Astrocyte of the cerebellum (primary cell): ENCODE data around the gene TIE1.

Source experiments
- DNase-seq: peaks from one replicate; pipeline ENCODE4 v3.0.0-alpha.2; 2011; ENCODE audit warnings: low read depth
- H3K4me3 ChIP-seq: 2 replicates; pipeline ENCODE4 v1.5.1; 2011; ENCODE audit warnings: mild to moderate bottlenecking, low read depth, low read length, moderate library complexity
- in situ Hi-C: cut with HindIII; loops from 2 replicates; pipeline ENCODE4 v1.10.0; 2017; ENCODE audit warnings: low sequenced_read_pairs
- TF ChIP-seq, protein P1 (sequence below): IDR thresholded peaks from 2 replicates; pipeline ENCODE4 v1.5.1; 2012; ENCODE audit warnings: low read length, low read depth, moderate library complexity, mild to moderate bottlenecking; ENCODE audit errors: missing control alignments

Gene TIE1

DNA sequence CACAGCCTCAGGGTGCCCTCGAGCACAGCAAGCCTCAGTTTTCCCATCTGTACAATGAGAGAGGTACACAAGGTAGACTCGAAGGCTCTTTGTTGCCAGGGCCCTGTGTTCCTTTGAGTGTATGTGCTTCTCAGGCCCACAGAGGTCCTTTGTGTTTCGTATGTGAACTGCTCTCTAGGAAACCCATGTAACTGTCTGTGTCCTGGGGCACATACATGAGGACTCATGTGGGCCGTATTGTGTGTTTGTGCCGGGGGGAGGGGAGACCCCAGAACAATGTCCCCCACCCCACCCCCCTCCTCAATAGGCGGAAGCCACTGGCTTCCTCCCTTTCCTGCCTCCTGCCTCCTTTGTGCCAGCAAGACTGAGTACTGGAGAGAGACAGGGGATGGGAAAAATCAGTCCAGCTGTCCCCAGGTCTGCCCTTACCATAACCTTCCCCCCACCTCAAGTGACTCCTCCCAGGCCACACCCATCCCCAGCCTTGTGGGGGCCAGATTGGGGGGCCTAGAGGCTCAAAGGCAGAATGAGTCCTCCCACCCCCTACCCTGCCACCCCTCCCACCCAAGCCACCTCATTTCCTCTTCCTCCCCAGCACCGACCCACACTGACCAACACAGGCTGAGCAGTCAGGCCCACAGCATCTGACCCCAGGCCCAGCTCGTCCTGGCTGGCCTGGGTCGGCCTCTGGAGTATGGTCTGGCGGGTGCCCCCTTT, at the start of gene TIE1:
TIE1 (plus strand) TSS at position 605 of the 717 bp plus-strand sequence; CDS start at position 695, 90 bp downstream.
- in situ Hi-C loops, result no loop called here
- TF ChIP-seq, protein P1, sequence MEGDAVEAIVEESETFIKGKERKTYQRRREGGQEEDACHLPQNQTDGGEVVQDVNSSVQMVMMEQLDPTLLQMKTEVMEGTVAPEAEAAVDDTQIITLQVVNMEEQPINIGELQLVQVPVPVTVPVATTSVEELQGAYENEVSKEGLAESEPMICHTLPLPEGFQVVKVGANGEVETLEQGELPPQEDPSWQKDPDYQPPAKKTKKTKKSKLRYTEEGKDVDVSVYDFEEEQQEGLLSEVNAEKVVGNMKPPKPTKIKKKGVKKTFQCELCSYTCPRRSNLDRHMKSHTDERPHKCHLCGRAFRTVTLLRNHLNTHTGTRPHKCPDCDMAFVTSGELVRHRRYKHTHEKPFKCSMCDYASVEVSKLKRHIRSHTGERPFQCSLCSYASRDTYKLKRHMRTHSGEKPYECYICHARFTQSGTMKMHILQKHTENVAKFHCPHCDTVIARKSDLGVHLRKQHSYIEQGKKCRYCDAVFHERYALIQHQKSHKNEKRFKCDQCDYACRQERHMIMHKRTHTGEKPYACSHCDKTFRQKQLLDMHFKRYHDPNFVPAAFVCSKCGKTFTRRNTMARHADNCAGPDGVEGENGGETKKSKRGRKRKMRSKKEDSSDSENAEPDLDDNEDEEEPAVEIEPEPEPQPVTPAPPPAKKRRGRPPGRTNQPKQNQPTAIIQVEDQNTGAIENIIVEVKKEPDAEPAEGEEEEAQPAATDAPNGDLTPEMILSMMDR, result no peak
- no peak within 1 kb of the TSS for H3K4me3 ChIP-seq
- no peak for DNase-seq

DNA sequence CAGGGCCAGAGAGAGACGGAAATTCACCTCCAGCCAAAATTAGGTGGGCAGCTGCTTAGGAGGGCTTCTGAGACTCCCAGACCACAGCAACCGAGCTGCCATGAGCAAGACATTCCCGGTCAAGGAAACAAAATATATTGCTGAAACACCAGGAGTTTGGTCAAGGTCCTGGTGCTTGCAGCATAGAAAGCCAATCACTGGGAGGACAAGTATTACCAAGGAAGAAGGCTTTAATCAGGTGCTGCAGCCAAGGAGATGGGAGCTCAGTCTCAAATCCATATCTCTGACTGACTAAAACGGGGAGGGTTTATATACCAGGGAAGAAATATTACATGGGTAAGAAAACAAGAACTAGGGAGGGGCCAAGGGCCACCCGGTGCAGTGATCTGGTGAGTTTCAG, 49.8 kb upstream of the TIE1 start:
- TF ChIP-seq, protein P1, result no peak
- no peak for DNase-seq
- H3K4me3 ChIP-seq, result no peak overlapping the region
- in situ Hi-C loops, result no loop called here

DNA sequence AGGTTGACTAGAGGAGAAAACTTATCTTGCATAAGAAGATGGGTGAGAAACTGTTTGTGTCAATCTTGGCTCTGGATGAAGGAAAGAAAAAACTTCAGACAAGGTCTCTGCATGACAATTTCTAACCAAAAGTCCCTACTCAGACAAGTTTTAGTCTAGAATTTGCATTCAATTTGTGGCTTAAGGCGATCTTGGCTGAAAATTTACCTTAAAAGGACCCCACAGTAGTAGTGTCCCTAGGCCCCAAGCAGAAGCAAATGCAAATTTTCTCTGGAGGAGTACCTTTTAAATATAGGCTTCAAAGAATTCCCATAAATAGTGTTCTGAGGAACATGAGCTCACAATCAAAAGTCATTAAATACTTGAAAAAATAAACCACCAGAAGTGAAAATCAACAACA, 48.6 kb upstream of the TIE1 start:
- TF ChIP-seq, protein P1, result no peak
- no peak overlapping the region for H3K4me3 ChIP-seq
- in situ Hi-C loops, result no loop called here
- DNase-seq, result no peak

DNA sequence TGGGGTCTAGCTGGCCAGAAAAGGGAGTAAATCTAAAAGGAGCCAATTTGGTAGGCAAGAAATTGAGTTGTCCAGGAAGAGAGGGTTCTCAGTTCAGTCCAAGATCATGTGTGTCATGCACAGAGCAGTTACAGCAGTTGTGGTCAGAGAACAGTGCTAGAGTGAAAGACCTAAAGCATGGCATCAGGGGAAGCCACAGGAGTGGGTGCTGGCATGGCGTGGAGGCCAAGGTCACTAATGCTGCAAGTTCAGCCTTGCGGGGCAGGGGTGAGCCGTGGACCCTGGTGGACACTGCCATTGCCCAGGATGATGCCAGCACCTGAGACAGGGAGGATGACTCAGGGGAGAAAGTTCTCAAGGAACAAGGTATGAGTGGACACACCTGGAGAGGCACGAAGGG, 47.6 kb upstream of the TIE1 start:
- in situ Hi-C loops, result no loop called here
- TF ChIP-seq, protein P1, result no peak
- no peak overlapping the region for H3K4me3 ChIP-seq
- no peak for DNase-seq

DNA sequence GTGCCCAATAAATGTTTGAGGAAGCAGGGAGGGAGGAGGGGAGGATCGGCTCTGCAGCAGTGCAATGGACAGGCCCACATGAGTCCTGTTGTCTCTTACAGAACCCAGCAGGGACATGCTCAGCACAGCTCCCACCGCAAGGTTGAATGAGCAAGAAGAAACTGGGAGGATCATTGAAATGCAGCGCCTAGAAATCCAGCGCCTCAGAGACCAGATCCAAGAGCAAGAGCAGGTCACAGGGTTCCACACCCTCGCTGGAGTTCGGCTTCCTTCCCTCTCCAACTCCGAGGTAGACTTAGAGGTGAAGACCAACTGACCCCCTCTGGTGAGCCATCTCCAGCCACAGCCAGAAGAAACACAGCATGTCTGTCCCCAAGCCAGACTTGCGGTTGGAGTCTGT, 46.9 kb upstream of the TIE1 start:
- in situ Hi-C loops, result no loop called here
- H3K4me3 ChIP-seq, result no peak overlapping the region
- TF ChIP-seq, protein P1, result no peak
- DNase-seq, result no peak

DNA sequence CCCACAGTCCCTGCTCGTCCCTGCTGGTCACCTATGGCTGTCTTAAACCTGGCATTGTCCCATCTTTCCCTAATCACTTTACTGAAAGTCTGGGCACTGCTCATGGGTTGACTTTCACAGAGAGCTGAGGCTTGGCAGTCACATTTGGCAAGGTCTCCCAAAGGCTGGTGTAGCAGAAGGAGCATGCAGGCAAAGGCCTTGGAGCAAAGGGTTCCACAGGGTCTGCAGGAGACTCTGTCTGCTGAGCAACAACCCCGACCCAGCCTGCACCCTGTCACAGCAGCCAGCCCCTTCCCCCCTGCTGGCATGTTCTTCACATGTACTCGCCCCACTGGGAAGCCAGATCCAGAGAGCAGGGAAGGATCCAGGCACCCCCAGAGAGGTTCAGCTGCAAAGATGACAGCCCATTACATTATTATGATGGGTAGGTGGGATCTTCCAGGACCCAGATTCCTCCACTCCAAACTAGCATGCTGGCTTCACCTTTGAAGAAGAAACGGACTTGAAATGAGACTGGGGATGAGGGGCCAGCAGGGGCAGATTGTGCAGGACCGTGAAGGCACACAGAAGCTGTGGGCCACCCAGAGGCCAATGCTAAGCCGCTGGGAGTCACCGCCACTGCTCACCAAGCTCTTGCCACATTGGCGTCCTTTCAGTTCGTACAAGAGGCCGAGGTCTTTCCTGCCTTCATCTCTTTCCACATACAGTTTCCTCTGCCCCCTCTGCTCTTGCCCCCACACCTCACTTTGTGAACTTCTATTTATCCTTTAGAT, 45.2 kb upstream of the TIE1 start:
- TF ChIP-seq, protein P1, result no peak
- in situ Hi-C loops, result no loop called here
- DNase-seq, result no peak
- H3K4me3 ChIP-seq, result no peak overlapping the region
